K562 (cell line): ENCODE measurements around the gene ZNF581. TPM values are rescaled to one million over a fixed set of nuclear protein-coding genes. Genes with fewer than 3 reads are reported as not detected.

Source experiments
- CCNT2 ChIP-seq: IDR thresholded peaks from 2 replicates; pipeline ENCODE4 v1.6.1; 2011; ENCODE audit warnings: borderline replicate concordance, low read depth, mild to moderate bottlenecking, moderate library complexity, mixed read lengths, low read length; ENCODE audit not compliant: insufficient read length; ENCODE audit errors: extremely low read depth
- ELF1 ChIP-seq: fragments of 200-800 bp; sonication (Bioruptor generic); IDR thresholded peaks from 2 replicates; pipeline ENCODE4 v1.6.1; 2016; ENCODE audit warnings: missing genetic modification characterization, missing compliant biosample characterization
- ETV6 ChIP-seq, 3 experiments: fragments of 150-350 bp in 1 of 3; sonication (generic) in 1 of 3; formaldehyde crosslinking in 1 of 3; IDR thresholded peaks; 2 replicates each; pipeline versions ENCODE4 v1.6.1 to v1.8.0; 2014 to 2022; ENCODE audit warnings: borderline replicate concordance in 2 of 3, low read depth in 2 of 3, antibody characterized with exemption in 1 of 3, low read length in 1 of 3, mild to moderate bottlenecking in 1 of 3, missing genetic modification reagents in 1 of 3
- HNRNPK ChIP-seq: fragments of 200-400 bp; formaldehyde crosslinking; IDR thresholded peaks from one replicate; pipeline ENCODE4 v1.6.1; 2018; ENCODE audit warnings: mild to moderate bottlenecking, low read depth, low read length; ENCODE audit not compliant: poor library complexity, severe bottlenecking
- HNRNPL ChIP-seq: fragments of 200-400 bp; formaldehyde crosslinking; IDR thresholded peaks from 2 replicates; pipeline ENCODE4 v1.6.1; 2017; ENCODE audit warnings: low read depth, mild to moderate bottlenecking, low read length
- MEF2D ChIP-seq: conservative IDR thresholded peaks from 2 replicates; pipeline ENCODE4 v1.6.1; 2016; ENCODE audit warnings: low read depth, missing genetic modification characterization, missing compliant biosample characterization
- NFRKB ChIP-seq: fragments of 450-650 bp; IDR thresholded peaks from 2 replicates; pipeline ENCODE4 v1.6.1; 2016; ENCODE audit warnings: low read depth
- NONO ChIP-seq, 2 experiments: fragments of 200-400 bp in 1 of 2; fragments of 450-650 bp in 1 of 2; formaldehyde crosslinking in 1 of 2; IDR thresholded peaks; 2 replicates each; pipeline ENCODE4 v1.6.1; 2017; ENCODE audit warnings: low read depth in 2 of 2, mild to moderate bottlenecking in 2 of 2, moderate library complexity in 2 of 2, low read length in 1 of 2
- RBFOX2 ChIP-seq: fragments of 200-400 bp; formaldehyde crosslinking; IDR thresholded peaks from 2 replicates; pipeline ENCODE4 v1.6.1; 2017; ENCODE audit warnings: low read depth, mild to moderate bottlenecking, low read length, moderate library complexity
- SMARCC2 ChIP-seq: fragments of 450-650 bp; IDR thresholded peaks from 2 replicates; pipeline ENCODE4 v1.6.1; 2017; ENCODE audit warnings: antibody characterized with exemption, moderate library complexity, mild to moderate bottlenecking, low read depth
- ZBTB2 ChIP-seq: fragments of 450-650 bp; IDR thresholded peaks from 2 replicates; pipeline ENCODE4 v1.6.1; 2016; ENCODE audit warnings: antibody characterized with exemption
- ZNF282 ChIP-seq: sonication (generic); formaldehyde crosslinking; IDR thresholded peaks from 2 replicates; pipeline ENCODE4 v1.8.1; 2023; ENCODE audit warnings: missing genetic modification reagents
- ZNF3 ChIP-seq: fragments of 250-450 bp; sonication (Bioruptor Pico); IDR thresholded peaks from 2 replicates; pipeline ENCODE4 v1.5.0; 2021; ENCODE audit warnings: mild to moderate bottlenecking, moderate library complexity
- ZNF830 ChIP-seq: fragments of 250-450 bp; sonication (Bioruptor Pico); IDR thresholded peaks from 2 replicates; pipeline ENCODE4 v1.5.0; 2021; ENCODE audit warnings: mild to moderate bottlenecking
- polyA plus RNA-seq, 8 experiments: library from polyadenylated mRNA; depleted of rRNA in 4 of 8; stranded (reverse) in 5 of 8; unstranded in 3 of 8; fragments of >200 nt; fragmentation: Nextera tagmentation in 2 of 8; fragmentation: Illumina TruSeq in 1 of 8; extraction: Ambion mirVana in 2 of 8; extraction: Trizol in 1 of 8; gene quantifications; 2 replicates each; pipeline versions ENCODE4 v1.2.1 to v1.2.3, GENCODE V29; 2011 to 2014; ENCODE audit warnings: inconsistent platforms in 1 of 8, missing spikeins in 1 of 8
- total RNA-seq, 7 experiments: library from RNA; depleted of rRNA in 6 of 7; stranded (reverse); fragments of >200 nt in 6 of 7; fragmentation: Illumina TruSeq in 2 of 7; extraction: Trizol in 2 of 7; gene quantifications; 2 replicates each; pipeline versions ENCODE4 v1.2.1 to v1.2.3, GENCODE V29; 2011 to 2021; ENCODE audit warnings: low replicate concordance in 1 of 7
- TF ChIP-seq, protein P1 (sequence below), 2 experiments: fragments of 200-800 bp in 1 of 2; sonication (Bioruptor generic) in 1 of 2; sonication (generic) in 1 of 2; formaldehyde crosslinking in 1 of 2; IDR thresholded peaks in 1 of 2; conservative IDR thresholded peaks in 1 of 2; 2 replicates each; pipeline versions ENCODE4 v1.5.0 to v1.6.1; 2016 to 2020; ENCODE audit warnings: missing compliant biosample characterization in 1 of 2, missing genetic modification characterization in 1 of 2, missing genetic modification reagents in 1 of 2

ZNF581 gene
- total and polyA plus RNA-seq, 9 of the 15 experiments (the other 6 are each of a cell fraction or from before 2014, with no cell fraction given) = 2.4 to 39.4 (median 15.4) TPM

GRCh38 chr19:55654868-55655647 is 11.6 kb downstream of the ZNF581 start, which contains the start of gene U2AF2 (continued):
- TF ChIP-seq ETV6 (IDR thresholded peaks at IDR 0.05; ENCODE audit: borderline replicate concordance in 1 of 2, low read depth in 2 of 2, low read length in 1 of 2) (no peak), ETV6 (CRISPR knock-in tag; IDR thresholded peaks at IDR 0.05; ENCODE audit: borderline replicate concordance) (no peak), ZBTB2 (peak; percentile 76; the same call in 1 of the 2 replicates), CCNT2 (peak; percentile 48), HNRNPL (peak; percentile 51; the same call in 1 of the 2 replicates), NFRKB (0 out of 2 replicates have a peak, but pooled peaks have one; percentile 81), ZNF3 (no peak), NONO (IDR thresholded peaks at IDR 0.05; ENCODE audit: low read depth in 2 of 2, low read length in 1 of 2) (peak in 1 of 2 experiments; percentile 65; a peak in 1 of 4 replicates), ZNF282 (CRISPR knock-in tag) (peak; percentile 81; the same call in 1 of the 2 replicates), RBFOX2 (peak; percentile 92), ZNF830 (CRISPR knock-in tag) (no peak), ELF1 (tag) (peak; percentile 92), HNRNPK (peak; percentile 65), SMARCC2 (no peak), MEF2D (tag) (no peak)
- TF ChIP-seq, protein P1, sequence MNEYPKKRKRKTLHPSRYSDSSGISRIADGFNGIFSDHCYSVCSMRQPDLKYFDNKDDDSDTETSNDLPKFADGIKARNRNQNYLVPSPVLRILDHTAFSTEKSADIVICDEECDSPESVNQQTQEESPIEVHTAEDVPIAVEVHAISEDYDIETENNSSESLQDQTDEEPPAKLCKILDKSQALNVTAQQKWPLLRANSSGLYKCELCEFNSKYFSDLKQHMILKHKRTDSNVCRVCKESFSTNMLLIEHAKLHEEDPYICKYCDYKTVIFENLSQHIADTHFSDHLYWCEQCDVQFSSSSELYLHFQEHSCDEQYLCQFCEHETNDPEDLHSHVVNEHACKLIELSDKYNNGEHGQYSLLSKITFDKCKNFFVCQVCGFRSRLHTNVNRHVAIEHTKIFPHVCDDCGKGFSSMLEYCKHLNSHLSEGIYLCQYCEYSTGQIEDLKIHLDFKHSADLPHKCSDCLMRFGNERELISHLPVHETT (CRISPR knock-in tag; conservative IDR thresholded peaks at IDR 0.05 in 1 of 2, IDR thresholded peaks at IDR 0.05 in 1 of 2) = peak in 1 of 2 experiments; percentile 77; a peak in 2 of 4 replicates
